HL-60 (cell line): ENCODE measurements around the gene NCKAP5L.
"Not testable (repeated sequence)": the region's sequence is repeated elsewhere in the genome, so short reads cannot be mapped to it uniquely, and the experiment has no call there.

Source experiments
- DNase-seq, 2 experiments: peaks; one replicate each; pipeline ENCODE4 v3.0.0-alpha.2; 2010 to 2020; ENCODE audit warnings: low read depth in 1 of 2, low spot score in 1 of 2
- H3K27ac ChIP-seq: fragments of 250-450 bp; sonication (Bioruptor Pico); replicated peaks from 2 replicates; pipeline ENCODE4 v1.5.1; 2020; ENCODE audit warnings: mild to moderate bottlenecking, moderate library complexity
- H3K27me3 ChIP-seq: fragments of 250-450 bp; sonication (Bioruptor Pico); 2 replicates; pipeline ENCODE4 v1.5.1; 2021; ENCODE audit warnings: mild to moderate bottlenecking, moderate library complexity; ENCODE audit not compliant: insufficient read depth, poor library complexity, severe bottlenecking
- H3K4me3 ChIP-seq: replicated peaks from 2 replicates; pipeline ENCODE4 v1.5.1; 2011; ENCODE audit warnings: mild to moderate bottlenecking, control low read depth, low read length; ENCODE audit not compliant: insufficient read depth
- CTCF ChIP-seq: IDR thresholded peaks from one replicate; pipeline ENCODE4 v1.5.1; 2011; ENCODE audit warnings: low read length, control low read depth, inconsistent platforms; ENCODE audit not compliant: insufficient read depth
- GABPA ChIP-seq: IDR thresholded peaks from 2 replicates; pipeline ENCODE4 v1.6.1; 2012; ENCODE audit warnings: low read depth
- POLR2AphosphoS5 ChIP-seq: IDR thresholded peaks from 2 replicates; pipeline ENCODE4 v1.6.1; 2012; ENCODE audit warnings: low read depth
- REST ChIP-seq: IDR thresholded peaks from 2 replicates; pipeline ENCODE4 v1.6.1; 2012; ENCODE audit warnings: low read depth; ENCODE audit not compliant: insufficient replicate concordance
- SPI1 ChIP-seq: IDR thresholded peaks from 2 replicates; pipeline ENCODE4 v1.6.1; 2012; ENCODE audit warnings: low read depth, mild to moderate bottlenecking, borderline replicate concordance

The NCKAP5L gene

GRCh38 chr12:49872781-49873181, 44.6 kb upstream of the NCKAP5L start:
- H3K27ac ChIP-seq = no peak overlapping the region
- H3K4me3 ChIP-seq = no peak overlapping the region
- no peak for DNase-seq
- TF ChIP-seq SPI1 = no peak
- TF ChIP-seq CTCF = no peak
- TF ChIP-seq POLR2AphosphoS5 = no peak
- no peak for TF ChIP-seq GABPA
- TF ChIP-seq REST = no peak
- no peaks in the 10 kb centered on the region for H3K27me3 ChIP-seq

- Histone ChIP-seq H3K27ac (no peak overlapping the region), H3K4me3 (no peak overlapping the region), H3K27me3 (no peaks in the 10 kb centered on the region)
- no peak for TF ChIP-seq REST
- no peak for TF ChIP-seq POLR2AphosphoS5
- no peak for TF ChIP-seq CTCF
- no peak for TF ChIP-seq SPI1
- no peak for TF ChIP-seq GABPA
- no peak for DNase-seq
Observed at GRCh38 chr12:49872381-49872780, 44.2 kb upstream of the NCKAP5L start.

GRCh38 chr12:49871811-49872251, 43.6 kb upstream of the NCKAP5L start:
- not testable (repeated sequence) for H3K27ac ChIP-seq, H3K4me3 ChIP-seq, H3K27me3 ChIP-seq, DNase-seq

- H3K27ac ChIP-seq = no peak overlapping the region
- no peak for TF ChIP-seq CTCF
- TF ChIP-seq REST = no peak
- TF ChIP-seq SPI1 = no peak
- TF ChIP-seq POLR2AphosphoS5 = no peak
- TF ChIP-seq GABPA = no peak
- H3K4me3 ChIP-seq = no peak overlapping the region
- H3K27me3 ChIP-seq = no peaks in the 10 kb centered on the region
- DNase-seq = no peak
Observed at GRCh38 chr12:49871263-49871561, 43.0 kb upstream of the NCKAP5L start.
